ENCODE results near the gene MTG1.

Gene MTG1

DNA sequence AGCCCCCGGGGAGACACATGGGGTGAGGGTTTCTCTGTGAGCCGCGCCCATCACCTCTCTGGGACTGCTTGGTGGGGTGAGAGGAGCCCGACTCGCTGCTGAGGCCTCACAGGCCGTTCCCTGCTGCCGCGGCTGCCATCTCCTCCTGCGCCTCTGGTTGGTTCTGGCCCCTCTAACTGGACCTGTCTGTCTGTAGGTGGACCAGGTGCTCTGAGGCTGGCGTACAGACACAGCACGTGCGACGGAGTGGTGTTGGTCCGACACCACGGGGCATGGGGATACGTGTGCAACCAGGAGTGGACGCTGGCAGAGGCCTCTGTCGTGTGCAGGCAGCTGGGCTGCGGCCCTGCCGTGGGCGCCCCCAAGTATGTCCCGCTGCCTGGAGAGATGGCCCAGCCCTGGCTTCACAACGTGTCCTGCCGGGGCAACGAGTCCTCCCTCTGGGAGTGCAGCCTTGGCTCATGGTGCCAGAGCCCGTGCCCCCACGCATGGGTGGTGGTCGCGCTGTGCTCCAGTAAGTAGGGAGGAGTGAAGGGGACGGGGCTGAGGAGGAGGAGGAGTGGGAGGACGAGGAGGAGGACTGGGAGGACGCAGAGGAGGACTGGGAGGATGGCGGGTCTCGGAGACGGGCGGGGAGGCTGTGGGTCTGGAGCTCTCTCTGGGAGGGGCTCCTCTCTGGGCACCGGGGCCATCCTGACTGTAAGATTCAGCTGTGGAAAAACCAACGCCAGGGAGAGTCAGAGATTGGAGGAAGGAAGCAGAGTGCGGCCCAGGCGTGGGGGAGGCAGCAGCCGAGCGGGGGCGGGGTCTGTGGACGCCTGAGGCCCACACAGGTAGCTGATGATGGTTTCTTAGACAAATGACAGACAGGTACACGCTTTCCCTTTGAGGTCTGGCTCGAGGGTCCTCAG, 62.3 kb downstream of the MTG1 start:
- Mint-ChIP-seq H3K4me1 (no peaks in the 10 kb centered on the region), H3K27me3 (no peaks in the 10 kb centered on the region), H3K27ac (no peak overlapping the region), H3K9me3 (no peaks in the 10 kb centered on the region), H3K36me3 (no peaks in the 10 kb centered on the region), H3K4me3 (no peak overlapping the region)

DNA sequence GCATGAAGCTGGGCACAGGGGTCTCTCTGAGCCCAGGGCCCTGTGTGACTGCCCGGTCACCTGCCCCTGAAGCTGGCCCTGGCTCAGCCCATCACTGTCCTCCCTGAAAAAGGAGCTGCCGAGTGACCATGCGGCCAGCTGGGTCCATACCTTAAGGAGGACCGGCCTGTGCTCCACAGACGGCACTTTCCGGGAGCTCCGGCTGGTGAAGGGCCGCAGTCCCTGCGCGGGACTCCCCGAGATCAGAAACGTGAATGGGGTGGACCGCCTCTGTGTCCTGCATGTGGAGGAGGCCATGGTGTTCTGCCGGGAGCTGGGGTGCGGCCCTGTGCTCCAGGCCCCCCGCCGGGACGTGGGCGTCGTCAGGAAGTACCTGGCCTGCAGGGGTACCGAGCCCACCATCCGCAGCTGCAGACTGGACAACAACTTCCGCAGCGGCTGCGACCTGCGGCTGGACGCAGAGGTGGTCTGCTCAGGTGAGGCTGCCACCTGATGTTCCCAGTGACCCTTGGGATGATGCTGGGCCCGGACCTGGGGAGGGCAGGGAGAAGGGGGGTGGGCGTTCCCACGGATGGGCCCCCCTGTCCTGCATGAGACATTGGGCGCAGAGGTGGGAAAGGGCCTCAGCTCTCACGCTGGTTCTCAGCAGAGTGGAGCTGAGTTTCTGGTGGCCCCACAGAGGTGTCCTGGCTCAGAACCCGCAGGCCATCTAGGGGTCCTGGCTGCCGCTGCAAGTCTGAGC, 63.3 kb downstream of the MTG1 start:
- H3K27me3 Mint-ChIP-seq, result no peaks in the 10 kb centered on the region
- no peak overlapping the region for H3K4me3 Mint-ChIP-seq
- no peaks in the 10 kb centered on the region for H3K4me1 Mint-ChIP-seq
- no peaks in the 10 kb centered on the region for H3K36me3 Mint-ChIP-seq
- H3K27ac Mint-ChIP-seq, result no peak overlapping the region
- no peaks in the 10 kb centered on the region for H3K9me3 Mint-ChIP-seq

DNA sequence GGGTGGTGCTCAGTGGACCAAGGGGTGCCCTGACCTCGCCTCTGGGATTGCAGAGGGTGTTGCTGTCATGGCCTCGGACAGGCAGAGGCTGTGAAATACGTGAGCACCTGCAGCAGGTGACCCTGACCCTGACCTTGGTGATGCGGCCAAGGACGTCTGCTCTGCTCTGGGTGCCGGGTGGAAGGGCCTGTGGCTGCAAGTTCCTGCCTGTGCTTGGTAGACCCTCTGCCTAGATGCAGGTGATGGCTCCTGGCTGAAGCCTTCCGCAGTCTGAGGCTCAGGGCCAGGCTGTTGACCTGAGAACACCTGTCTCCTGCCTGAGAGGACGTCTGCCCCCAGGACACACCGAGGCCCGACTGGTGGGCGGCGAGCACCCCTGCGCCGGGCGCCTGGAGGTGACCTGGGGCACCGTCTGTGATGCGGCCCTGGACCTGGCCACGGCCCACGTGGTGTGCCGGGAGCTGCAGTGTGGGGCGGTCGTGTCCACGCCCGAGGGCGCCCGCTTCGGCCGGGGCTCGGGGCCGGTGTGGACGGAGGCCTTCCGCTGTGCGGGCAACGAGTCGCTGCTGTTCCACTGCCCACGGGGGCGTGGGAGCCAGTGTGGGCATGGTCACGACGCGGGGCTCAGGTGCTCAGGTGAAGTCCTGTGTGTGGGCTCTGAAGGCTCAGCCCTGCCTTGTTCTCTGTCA, 64.2 kb downstream of the MTG1 start:
- Mint-ChIP-seq H3K27ac (no peak overlapping the region), H3K27me3 (no peaks in the 10 kb centered on the region), H3K9me3 (no peaks in the 10 kb centered on the region), H3K4me1 (no peaks in the 10 kb centered on the region), H3K36me3 (no peaks in the 10 kb centered on the region), H3K4me3 (no peak overlapping the region)

DNA sequence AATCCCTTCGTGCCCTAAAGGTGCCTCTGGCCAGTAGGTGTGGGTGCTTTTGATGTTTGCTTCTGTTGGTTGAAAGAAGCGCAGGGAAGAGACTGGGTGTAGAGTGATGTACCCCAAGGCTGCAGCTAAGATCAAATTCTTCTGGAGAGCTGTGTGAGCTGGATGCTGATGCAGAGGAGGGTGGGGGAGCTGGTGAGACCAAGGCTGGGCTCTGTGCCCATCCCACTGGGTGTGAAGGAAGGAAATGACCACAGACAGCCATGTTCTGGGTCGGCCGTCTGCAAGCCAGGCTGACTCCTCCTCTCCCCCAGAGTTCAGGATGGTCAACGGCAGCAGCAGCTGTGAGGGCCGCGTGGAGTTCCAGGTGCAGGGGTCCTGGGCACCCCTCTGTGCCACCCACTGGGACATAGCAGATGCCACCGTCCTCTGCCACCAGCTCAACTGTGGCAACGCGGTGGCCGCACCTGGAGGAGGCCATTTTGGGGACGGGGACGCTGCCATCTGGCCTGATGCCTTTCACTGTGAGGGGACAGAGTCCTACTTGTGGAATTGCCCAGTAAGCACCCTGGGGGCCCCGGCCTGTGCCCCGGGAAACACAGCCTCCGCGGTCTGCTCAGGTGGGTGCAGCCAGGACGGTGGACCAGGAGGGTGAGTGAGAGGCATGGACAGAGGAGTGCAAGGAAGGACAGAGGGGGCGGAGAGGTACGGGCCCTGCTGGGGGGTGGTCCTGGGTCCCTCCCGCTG, 64.9 kb downstream of the MTG1 start:
- H3K27ac Mint-ChIP-seq, result no peak overlapping the region
- H3K4me3 Mint-ChIP-seq, result no peak overlapping the region
- no peaks in the 10 kb centered on the region for H3K27me3 Mint-ChIP-seq
- H3K36me3 Mint-ChIP-seq, result peaks cover 2% of the 10 kb centered on the region
- no peaks in the 10 kb centered on the region for H3K4me1 Mint-ChIP-seq
- no peaks in the 10 kb centered on the region for H3K9me3 Mint-ChIP-seq

DNA sequence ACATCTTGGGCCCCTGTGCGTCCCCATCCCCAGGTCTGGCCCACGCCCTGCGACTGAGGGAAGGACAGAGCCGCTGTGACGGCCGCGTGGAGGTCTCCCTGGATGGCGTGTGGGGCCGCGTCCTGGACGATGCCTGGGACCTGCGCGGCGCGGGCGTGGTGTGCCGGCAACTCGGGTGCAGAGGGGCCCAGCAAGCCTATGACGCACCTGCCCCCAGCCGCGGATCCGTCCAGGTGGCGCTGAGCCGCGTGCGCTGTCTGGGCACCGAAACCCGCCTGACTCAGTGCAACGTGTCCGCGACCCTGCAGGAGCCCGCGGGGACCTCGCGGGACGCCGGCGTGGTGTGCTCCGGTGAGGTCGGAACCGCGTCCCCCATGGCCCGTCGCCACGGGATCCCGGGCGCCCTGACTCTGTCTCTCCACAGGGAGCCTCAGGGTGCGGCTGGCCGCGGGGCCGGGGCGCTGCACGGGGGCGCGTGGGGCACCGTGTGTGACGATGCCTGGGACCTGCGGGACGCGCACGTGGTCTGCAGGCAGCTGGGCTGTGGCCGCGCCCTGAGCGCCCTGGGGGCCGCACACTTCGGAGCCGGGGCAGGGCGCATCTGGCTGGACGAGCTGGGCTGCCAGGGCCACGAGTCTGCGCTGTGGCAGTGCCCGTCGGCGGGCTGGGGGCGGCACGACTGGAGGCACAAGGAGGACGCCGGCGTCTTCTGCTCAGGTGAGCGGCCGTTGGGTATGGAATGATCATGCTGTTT, 65.7 kb downstream of the MTG1 start:
- Mint-ChIP-seq H3K27ac (no peak overlapping the region), H3K27me3 (no peaks in the 10 kb centered on the region), H3K36me3 (peaks cover 3% of the 10 kb centered on the region), H3K4me1 (no peaks in the 10 kb centered on the region), H3K9me3 (no peaks in the 10 kb centered on the region), H3K4me3 (no peak overlapping the region)

DNA sequence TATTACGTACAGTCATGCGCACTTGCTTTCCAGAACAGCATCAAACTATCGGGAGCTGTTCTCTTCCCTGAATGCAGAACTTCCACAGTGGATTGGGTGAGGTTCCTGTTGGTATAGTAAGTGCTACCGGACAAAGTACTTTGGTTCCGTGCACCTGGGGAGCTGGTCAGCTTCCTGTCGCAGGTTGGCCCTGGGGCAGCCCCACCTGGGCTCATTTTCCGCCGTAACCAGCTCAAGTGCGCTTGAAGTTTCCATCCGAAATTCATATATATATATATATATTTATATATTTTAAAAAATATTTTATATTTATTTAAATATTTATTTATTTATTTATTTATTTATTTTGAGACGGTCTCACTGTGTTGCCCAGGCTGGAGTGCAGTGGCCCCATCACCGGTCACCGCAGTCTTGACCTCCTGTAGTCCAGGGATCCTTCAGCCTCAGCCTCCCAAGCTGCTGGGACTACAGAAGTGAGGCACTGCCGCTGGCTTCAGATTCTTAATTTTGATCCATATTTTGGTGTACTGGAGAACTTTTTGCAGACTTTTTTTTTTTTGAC, 66.3 kb downstream of the MTG1 start:
- Mint-ChIP-seq H3K4me3 (no peak overlapping the region), H3K9me3 (no peaks in the 10 kb centered on the region), H3K36me3 (peaks cover 3% of the 10 kb centered on the region), H3K4me1 (no peaks in the 10 kb centered on the region), H3K27me3 (no peaks in the 10 kb centered on the region), H3K27ac (no peak overlapping the region)

DNA sequence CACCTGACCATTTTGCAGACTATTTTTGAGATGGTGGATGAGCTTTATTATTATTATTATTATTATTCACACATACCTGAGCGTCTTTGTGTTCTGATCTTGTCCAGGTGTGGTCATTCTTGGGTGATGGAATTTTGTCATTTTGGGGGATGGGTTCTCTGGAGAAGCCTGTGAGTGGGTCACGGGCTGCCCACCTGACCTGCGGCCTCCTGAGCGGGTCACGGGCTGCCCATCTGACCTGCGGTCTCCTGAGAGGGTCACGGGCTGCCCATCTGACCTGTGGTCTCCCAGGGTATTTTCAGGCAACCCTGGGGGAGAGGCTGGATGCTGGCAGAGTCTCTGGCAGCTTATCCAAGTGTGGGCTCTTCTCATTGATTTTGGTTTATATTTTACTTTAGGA, 67.1 kb downstream of the MTG1 start:
- no peaks in the 10 kb centered on the region for H3K4me1 Mint-ChIP-seq
- no peaks in the 10 kb centered on the region for H3K9me3 Mint-ChIP-seq
- peaks cover 3% of the 10 kb centered on the region for H3K36me3 Mint-ChIP-seq
- no peaks in the 10 kb centered on the region for H3K27me3 Mint-ChIP-seq
- peak overlapping the region; percentile 25 for H3K27ac Mint-ChIP-seq
- no peak overlapping the region for H3K4me3 Mint-ChIP-seq

DNA sequence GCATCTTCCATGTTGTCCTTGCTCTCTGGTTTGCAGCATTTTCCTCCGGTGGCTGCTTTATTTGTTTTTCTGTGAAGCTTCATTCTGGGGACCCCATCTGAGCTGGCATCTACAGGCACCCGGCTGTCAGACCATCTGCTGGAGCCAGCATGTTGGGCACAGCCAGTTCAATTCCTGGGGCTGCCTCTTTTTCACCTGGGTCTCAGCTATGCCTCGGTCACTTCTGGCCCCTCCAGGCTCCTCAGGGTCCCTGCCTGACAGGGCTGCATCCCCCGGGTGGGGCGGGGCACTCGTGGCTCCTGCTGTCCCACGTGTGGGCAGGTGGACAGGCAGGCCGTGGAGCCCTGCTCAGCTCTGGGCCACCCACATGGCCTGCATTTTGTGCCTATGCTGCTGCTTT, 67.9 kb downstream of the MTG1 start:
- H3K9me3 Mint-ChIP-seq, result no peaks in the 10 kb centered on the region
- H3K36me3 Mint-ChIP-seq, result peaks cover 3% of the 10 kb centered on the region
- H3K27ac Mint-ChIP-seq, result no peak overlapping the region

DNA sequence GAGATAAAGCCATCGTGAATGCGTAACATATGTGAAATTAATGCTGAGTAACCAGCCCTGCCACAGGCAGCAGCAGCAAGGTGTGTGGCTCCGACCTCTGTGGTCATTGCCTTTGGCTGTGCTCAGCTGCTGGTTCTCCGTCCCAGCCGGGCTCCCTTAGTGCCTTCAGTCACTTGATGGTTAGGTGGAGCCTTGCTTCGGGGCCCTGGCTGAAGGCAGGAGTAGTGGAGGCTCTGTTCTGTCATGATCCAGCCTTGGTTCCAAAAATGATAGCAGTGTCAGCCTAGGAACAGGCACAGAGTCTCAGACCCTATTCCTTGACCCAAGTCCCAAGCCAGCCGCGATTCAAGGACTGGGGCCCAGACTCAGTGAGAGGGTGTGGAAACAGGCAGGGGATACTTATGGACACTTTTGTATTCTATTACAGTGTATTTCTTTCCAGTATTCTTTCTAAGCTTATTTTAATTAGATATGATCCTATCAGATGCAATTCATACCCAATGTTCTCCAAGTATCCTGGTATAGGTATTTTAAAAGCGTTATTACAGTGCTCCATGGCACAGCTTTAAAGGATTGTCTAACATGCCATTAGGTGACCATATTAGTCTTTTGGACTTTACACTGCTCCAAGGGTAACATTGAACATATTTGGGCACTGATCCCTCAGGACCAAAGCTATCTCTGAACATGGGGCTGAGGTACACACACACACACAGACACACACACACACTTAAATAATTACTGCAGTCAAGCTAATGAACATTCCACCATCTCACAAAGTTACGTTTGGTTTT, 68.8 kb downstream of the MTG1 start:
- no peaks in the 10 kb centered on the region for H3K4me1 Mint-ChIP-seq
- peaks cover 3% of the 10 kb centered on the region for H3K36me3 Mint-ChIP-seq
- no peak overlapping the region for H3K4me3 Mint-ChIP-seq
- no peaks in the 10 kb centered on the region for H3K9me3 Mint-ChIP-seq
- H3K27ac Mint-ChIP-seq, result no peak overlapping the region
- H3K27me3 Mint-ChIP-seq, result peaks cover 1% of the 10 kb centered on the region

More for the DNA sequence above, 67.9 kb downstream of the MTG1 start:
- Mint-ChIP-seq H3K4me1 (no peaks in the 10 kb centered on the region), H3K27me3 (peaks cover 1% of the 10 kb centered on the region), H3K4me3 (no peak overlapping the region)

DNA sequence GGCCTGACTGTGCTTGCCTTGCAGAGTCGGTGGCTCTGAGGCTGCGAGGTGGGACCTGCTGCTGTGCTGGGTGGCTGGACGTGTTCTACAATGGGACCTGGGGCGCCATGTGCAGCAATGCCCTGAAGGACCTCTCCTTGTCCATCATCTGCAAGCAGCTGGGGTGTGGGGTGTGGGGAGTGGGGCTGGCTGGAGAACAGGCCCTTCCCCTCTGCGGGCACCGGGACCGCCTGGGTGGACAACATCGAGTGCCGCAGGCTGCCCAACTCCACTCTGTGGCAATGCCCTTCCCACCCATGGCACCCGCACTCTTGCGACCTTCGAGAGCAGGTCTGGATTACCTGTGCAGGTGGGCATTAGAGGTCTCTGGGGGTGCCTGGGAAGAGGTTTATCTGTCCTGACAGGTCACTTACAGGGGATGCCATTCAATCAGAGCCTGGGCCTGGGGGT, 70.7 kb downstream of the MTG1 start:
- Mint-ChIP-seq H3K4me1 (no peaks in the 10 kb centered on the region), H3K36me3 (peaks cover 12% of the 10 kb centered on the region), H3K9me3 (no peaks in the 10 kb centered on the region), H3K4me3 (no peak overlapping the region), H3K27me3 (peaks cover 1% of the 10 kb centered on the region), H3K27ac (no peak overlapping the region)

DNA sequence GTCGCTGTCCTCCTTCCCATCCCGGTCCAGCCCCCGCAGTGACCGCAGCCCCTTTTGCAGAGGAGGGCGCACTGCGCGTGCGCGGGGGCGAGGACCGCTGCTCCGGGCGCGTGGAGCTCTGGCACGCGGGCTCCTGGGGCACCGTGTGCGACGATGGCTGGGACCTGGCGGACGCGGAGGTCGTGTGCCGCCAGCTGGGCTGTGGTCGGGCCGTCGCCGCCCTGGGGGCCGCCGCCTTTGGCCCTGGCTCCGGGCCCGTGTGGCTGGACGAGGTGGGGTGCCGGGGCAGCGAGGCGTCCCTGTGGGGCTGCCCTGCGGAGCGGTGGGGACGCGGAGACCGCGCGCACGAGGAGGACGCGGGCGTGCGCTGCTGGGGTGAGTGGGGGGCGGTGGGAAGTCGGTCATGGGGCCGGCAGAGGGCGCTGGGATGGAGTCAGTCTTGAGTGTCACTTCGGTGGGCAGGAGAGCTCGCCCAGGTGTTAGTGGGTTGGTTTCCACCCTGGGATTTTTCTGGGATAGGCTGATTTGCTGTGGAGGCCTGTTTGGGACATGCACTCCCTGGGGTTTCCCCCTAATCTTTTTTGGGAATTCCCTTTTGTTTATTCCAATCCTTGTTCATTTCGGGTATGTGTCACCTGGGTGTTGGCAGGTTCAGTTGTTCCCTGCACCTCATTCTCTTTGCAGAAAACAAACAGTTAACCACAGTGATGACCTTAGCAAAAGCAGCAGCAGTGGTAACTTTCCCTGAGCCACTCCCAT, 71.4 kb downstream of the MTG1 start:
- Mint-ChIP-seq H3K4me1 (no peaks in the 10 kb centered on the region), H3K36me3 (peaks cover 12% of the 10 kb centered on the region), H3K27me3 (peaks cover 1% of the 10 kb centered on the region)

DNA sequence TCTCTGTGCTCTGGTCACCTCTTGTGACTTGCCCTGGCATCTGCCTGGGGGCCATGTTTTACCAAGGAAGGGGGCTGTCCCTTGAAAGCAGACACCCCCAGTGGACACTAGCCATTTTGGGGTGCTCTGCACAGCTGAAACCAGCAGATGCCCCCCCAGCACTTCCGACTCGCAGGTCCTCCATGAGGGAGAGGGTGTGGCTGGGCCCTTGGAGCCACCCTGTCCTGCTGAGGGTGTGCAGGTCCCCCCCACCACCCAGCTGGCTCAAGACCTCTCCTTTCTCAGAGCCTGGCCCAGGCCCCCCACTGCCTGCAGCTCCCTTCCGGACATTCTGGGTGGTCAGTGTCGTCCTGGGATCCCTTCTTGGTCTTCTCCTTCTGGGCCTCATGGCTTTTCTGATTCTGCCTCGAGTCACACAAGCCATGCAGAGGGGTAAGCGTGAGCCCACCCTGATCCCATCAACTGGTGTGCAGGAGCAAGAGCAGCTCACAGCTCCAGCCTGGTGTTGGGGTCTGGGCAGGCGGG, 72.1 kb downstream of the MTG1 start:
- Mint-ChIP-seq H3K27me3 (peaks cover 1% of the 10 kb centered on the region), H3K9me3 (no peaks in the 10 kb centered on the region), H3K4me1 (no peaks in the 10 kb centered on the region), H3K36me3 (peaks cover 12% of the 10 kb centered on the region), H3K27ac (no peak overlapping the region), H3K4me3 (no peak overlapping the region)

More for the DNA sequence above, 71.4 kb downstream of the MTG1 start:
- Mint-ChIP-seq H3K27ac (no peak overlapping the region), H3K4me3 (no peak overlapping the region), H3K9me3 (no peaks in the 10 kb centered on the region)

DNA sequence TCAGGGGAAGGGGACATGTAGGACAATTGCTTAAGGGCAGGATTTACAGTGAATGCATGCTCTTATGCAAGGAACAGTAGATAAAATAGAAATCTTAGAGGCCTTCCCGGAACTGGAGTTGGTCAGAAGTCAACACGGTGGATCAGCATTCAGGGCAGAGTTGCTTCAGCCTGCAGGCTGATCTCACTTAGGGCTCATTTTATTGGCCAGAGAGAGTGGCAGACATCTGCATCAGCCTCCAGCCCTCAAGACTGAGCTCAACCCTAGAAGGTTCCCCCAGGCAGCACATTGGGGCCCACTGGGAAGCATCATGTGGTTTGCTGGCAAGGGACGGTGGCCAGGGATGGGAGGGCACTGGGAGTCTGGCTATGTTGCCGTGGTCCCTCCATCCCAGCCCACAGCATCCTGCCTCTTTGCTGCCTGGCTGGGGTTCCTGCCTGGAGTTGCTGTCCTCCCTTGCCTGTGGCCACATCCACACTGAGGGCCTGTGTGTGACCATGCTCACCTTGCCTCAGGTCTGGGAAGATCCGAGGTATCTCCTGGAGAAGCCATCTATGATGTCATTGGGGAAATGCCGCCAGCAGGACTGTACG, 72.8 kb downstream of the MTG1 start:
- peaks cover 1% of the 10 kb centered on the region for H3K27me3 Mint-ChIP-seq
- no peak overlapping the region for H3K4me3 Mint-ChIP-seq
- no peaks in the 10 kb centered on the region for H3K9me3 Mint-ChIP-seq
- H3K4me1 Mint-ChIP-seq, result no peaks in the 10 kb centered on the region
- no peak overlapping the region for H3K27ac Mint-ChIP-seq
- H3K36me3 Mint-ChIP-seq, result peaks cover 12% of the 10 kb centered on the region

Measured in activated naive CD4-positive, alpha-beta T cell treated with anti-CD3 and anti-CD28 coated beads, Interleukin-2, amount 50 U/mL, for 24 hours (primary cell).